Prostate gland (tissue), 2 donors: ENCODE data around the gene RPTOR. TPM values are rescaled to one million over a fixed set of nuclear protein-coding genes. Genes with fewer than 3 reads are reported as not detected.

ENCODE experiments used
- DNase-seq: peaks from one replicate; pipeline ENCODE4 v3.0.0-alpha.2; 2019; ENCODE audit warnings: low spot score
- H3K27ac ChIP-seq, 2 donors: fragments of 200-600 bp; sonication (generic); 2 replicates each; pipeline ENCODE4 v1.5.1; 2017 to 2019
- H3K27me3 ChIP-seq: fragments of 200-600 bp; sonication (generic); replicated peaks from 2 replicates; pipeline ENCODE4 v1.5.1; 2019; ENCODE audit not compliant: insufficient read depth
- H3K36me3 ChIP-seq, 2 donors: fragments of 200-600 bp; sonication (generic); 1 replicate in 1 of 2; 2 replicates in 1 of 2; pipeline versions ENCODE4 v1.5.1 to v1.8.1; 2017 to 2019
- H3K4me1 ChIP-seq: fragments of 200-600 bp; sonication (generic); replicated peaks from 2 replicates; pipeline ENCODE4 v1.5.1; 2019
- H3K4me3 ChIP-seq, 2 donors: fragments of 200-600 bp; sonication (generic); 2 replicates each; pipeline ENCODE4 v1.5.1; 2017 to 2019
- H3K9me3 ChIP-seq: fragments of 200-600 bp; sonication (generic); 2 replicates; pipeline ENCODE4 v1.5.1; 2017
- POLR2A ChIP-seq: fragments of 450-650 bp; IDR thresholded peaks from one replicate; pipeline ENCODE4 v1.6.1; 2016; ENCODE audit warnings: antibody characterized with exemption, mild to moderate bottlenecking
- POLR2AphosphoS5 ChIP-seq: sonication (generic); formaldehyde crosslinking; IDR thresholded peaks from one replicate; pipeline ENCODE4 v1.6.1; 2017; ENCODE audit warnings: antibody characterized with exemption
- WGBS: methylation state at CpG from one replicate; pipeline ENCODE4 v1.1.5; 2018; 5-methylcytosine and 5-hydroxymethylcytosine counted together
- intact Hi-C: fragments of 100-400 bp; cut with DNase I; formaldehyde crosslinking; loops from one replicate; pipeline ENCODE4 v1.14.2; 2022
- total RNA-seq, 2 donors: library from RNA; depleted of rRNA; stranded (reverse); fragments of >200 nt; gene quantifications; one replicate each; pipeline ENCODE4 v1.1.0, GENCODE V29; 2016
- TF ChIP-seq, protein P1 (sequence below), 4 experiments: fragments of 200-600 bp in 2 of 4; fragments of 450-650 bp in 2 of 4; sonication (generic) in 2 of 4; IDR thresholded peaks; 1 replicate in 3 of 4; 2 replicates in 1 of 4; pipeline ENCODE4 v1.5.1; 2016 to 2019; ENCODE audit warnings: antibody characterized with exemption in 4 of 4, mild to moderate bottlenecking in 2 of 4, moderate library complexity in 2 of 4

RPTOR gene
- total RNA-seq, 2 donors from 2014 or later: 30.3 to 62.5 TPM

- intact Hi-C loops: no loop called here
- H3K4me3 ChIP-seq: no peak overlapping the region
- H3K27ac ChIP-seq: no peak overlapping the region
- WGBS: 46% methylated on average over 21 of the region's 21 CpGs
- H3K4me1 ChIP-seq: no peaks in the 10 kb centered on the region
- no peak for DNase-seq
- peaks cover 2% of the 10 kb centered on the region for H3K27me3 ChIP-seq
- TF ChIP-seq, protein P1, sequence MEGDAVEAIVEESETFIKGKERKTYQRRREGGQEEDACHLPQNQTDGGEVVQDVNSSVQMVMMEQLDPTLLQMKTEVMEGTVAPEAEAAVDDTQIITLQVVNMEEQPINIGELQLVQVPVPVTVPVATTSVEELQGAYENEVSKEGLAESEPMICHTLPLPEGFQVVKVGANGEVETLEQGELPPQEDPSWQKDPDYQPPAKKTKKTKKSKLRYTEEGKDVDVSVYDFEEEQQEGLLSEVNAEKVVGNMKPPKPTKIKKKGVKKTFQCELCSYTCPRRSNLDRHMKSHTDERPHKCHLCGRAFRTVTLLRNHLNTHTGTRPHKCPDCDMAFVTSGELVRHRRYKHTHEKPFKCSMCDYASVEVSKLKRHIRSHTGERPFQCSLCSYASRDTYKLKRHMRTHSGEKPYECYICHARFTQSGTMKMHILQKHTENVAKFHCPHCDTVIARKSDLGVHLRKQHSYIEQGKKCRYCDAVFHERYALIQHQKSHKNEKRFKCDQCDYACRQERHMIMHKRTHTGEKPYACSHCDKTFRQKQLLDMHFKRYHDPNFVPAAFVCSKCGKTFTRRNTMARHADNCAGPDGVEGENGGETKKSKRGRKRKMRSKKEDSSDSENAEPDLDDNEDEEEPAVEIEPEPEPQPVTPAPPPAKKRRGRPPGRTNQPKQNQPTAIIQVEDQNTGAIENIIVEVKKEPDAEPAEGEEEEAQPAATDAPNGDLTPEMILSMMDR (IDR thresholded peaks at IDR 0.05): no peak
- TF ChIP-seq POLR2AphosphoS5 (peak; percentile 10), POLR2A (no peak)
- peaks cover 0 to 17% of the 10 kb centered on the region in 2 donors for H3K36me3 ChIP-seq
- H3K9me3 ChIP-seq: no peaks in the 10 kb centered on the region
Observed at GRCh38 chr17:81002409-81003361, 458.0 kb downstream of the RPTOR start.

DNA sequence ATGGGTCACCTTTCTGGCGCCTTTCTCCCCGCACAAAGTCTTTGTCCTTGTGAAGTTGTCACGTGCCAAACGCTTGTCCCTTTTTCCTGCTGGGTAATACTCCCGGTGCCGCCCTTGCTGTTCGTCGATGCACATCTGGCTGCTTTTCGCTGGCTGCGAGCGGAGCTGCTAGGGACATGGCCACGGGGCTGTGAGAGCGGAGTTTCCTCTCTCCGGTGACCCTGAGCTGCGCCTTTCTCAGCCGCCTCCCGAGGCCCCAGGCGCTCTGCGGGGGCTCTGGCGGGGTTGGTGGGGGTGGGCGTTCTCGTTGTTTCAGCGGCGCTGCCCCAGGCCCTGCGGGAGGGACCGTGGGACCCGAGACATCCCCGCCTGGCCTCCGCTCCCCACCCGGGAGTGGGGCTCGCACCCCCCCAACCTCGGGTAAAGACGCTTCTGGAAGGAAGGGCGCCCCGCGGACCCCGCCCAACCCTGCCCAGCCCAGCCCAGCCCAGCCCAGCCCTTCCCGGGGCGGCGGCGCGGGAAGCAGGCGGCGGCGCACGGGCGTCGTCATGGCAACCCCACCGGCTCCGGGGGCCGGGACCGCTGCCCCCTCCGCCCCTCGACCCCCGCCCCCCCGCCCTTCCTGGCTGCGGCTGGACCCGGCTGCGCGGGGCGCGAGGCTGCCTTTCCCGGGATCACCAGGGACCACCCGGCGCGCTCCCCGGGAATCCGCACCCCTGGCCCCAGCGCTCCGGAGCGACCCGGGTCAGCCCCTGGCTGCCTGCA, 459.3 kb downstream of the RPTOR start:
- intact Hi-C loops: no loop called here
- no peaks in the 10 kb centered on the region for H3K4me1 ChIP-seq
- TF ChIP-seq POLR2AphosphoS5 (no peak), POLR2A (no peak)
- TF ChIP-seq, protein P1 (IDR thresholded peaks at IDR 0.05): no peak
- WGBS: 7% methylated on average over 38 of the region's 72 CpGs
- peaks cover 0 to 6% of the 10 kb centered on the region in 2 donors for H3K36me3 ChIP-seq
- no peak overlapping the region for H3K27ac ChIP-seq
- H3K9me3 ChIP-seq: no peaks in the 10 kb centered on the region
- no peak for DNase-seq
- H3K4me3 ChIP-seq: no peak overlapping the region
- H3K27me3 ChIP-seq: peaks cover 2% of the 10 kb centered on the region

- DNase-seq: no peak
- Histone ChIP-seq H3K36me3 (no peaks in the 10 kb centered on the region), H3K27ac (no peak overlapping the region), H3K4me1 (no peaks in the 10 kb centered on the region), H3K9me3 (no peaks in the 10 kb centered on the region), H3K4me3 (no peak overlapping the region), H3K27me3 (peaks cover 2% of the 10 kb centered on the region)
- intact Hi-C loops: no loop called here
- 69% methylated on average over 10 of the region's 10 CpGs for WGBS
- no peak for TF ChIP-seq POLR2A
- TF ChIP-seq, protein P1 (IDR thresholded peaks at IDR 0.05): no peak
- TF ChIP-seq POLR2AphosphoS5: no peak
Observed at GRCh38 chr17:81006891-81007290, 462.3 kb downstream of the RPTOR start.

GRCh38 chr17:81008140-81008539, 463.5 kb downstream of the RPTOR start:
- Histone ChIP-seq H3K27ac (no peak overlapping the region), H3K4me1 (no peaks in the 10 kb centered on the region), H3K4me3 (no peak overlapping the region), H3K36me3 (no peaks in the 10 kb centered on the region), H3K27me3 (peaks cover 2% of the 10 kb centered on the region), H3K9me3 (no peaks in the 10 kb centered on the region)
- 74% methylated on average over 11 of the region's 11 CpGs for WGBS
- intact Hi-C loops: no loop called here
- no peak for DNase-seq
- TF ChIP-seq POLR2A (no peak), POLR2AphosphoS5 (no peak)
- TF ChIP-seq, protein P1 (IDR thresholded peaks at IDR 0.05): no peak
